Stimulated activated naive CD4-positive, alpha-beta T cell (primary cell): ENCODE results near the gene HHATL.
A peak's percentile ranks its signal among the peaks of the same experiment; 100 is the strongest.

ENCODE experiments used
- DNase-seq, 6 experiments: peaks; one replicate each; lab custom pipeline; 2025; lab: John Stamatoyannopoulos, UW

HHATL gene

DNA sequence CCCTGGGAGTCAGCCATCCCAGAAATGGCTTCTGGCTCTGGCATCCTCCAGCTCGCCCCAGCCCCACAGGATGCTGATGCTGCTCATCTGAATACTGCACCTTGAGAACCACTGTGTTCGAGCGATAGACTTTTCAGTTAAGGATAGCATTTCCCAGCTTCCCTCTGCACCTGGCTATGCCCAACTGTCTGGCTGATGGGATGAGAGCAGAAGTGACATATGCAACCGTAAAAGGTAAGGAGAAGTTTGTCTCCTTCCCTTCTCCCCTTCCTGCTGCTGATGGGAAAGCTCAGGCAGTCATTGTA lies 9.7 kb upstream of the HHATL start:
- DNase-seq, result no peak

DNA sequence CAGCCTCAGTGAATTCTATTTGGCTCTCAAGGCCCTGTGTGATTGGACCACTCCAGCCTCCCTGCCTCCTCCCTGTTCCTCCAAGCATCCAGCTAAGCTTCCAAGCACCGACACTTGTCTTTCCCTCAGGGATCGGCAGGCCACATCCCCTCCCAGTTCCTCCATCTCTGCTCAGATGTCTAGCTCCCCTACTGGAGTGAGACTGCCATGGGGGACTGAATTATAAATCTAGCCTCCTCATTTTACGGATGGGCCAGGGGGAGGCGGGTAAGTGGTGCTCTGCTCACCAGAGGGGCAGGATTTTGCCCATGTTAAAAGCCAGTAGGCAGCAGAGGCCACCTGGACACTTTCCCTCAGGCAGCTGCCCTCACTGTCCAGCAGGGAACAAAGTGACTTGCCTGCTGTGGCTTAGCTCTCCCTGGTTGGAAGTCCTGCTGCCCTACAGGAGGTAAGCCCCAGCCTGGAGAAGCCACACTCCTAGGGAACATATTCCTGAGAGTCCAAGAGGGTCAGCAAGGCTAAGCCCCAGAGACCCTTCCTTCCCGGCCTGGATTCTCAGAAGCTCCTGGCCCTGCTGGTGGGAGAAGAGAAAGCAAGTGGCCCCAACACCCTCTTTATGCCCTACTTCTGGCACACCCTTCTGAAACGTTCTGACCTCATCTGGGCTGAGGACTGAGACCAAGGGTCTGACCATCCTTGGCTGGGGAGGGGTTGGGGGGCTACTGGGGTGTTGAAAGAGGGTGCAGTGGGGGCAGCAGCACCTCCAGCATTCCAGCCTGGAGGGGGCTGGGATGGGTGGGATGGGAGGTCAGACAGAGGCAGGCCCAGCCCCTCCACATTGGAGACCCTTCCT lies 9.1 kb upstream of the HHATL start:
- DNase-seq, result no peak

DNA sequence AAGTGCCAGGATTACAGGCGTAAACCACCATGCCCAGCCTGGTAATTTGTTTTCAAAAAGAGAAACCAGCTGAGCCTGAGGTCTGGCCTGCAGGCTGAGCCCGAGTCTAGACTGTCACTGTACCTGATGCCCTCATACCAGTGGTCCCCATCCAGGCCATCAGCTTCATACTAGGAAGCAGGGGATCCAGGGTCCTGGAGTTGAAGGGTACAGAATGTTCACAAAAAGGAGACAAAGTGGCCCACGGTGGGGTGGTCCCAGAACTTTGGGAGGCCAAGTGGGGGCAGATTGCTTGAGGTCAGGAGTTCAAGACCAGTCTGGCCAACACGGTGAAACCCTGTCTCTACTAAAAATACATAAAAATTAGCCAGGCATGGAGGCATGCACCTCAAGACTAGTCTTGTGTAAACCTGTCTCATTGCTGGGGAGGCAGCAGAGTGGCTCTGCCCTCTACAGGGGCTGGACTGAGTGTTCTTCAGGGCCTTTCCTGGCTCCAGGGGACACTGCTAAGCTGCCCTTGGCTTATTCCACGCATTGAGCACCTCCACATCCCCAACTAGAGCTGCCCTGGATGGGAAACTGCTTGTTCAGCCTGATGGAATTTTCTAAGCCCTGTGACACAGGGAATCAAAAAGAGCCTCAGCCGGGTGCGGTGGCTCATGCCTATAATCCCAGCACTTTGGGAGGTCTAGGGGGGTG lies 7.9 kb upstream of the HHATL start:
- no peak for DNase-seq

DNA sequence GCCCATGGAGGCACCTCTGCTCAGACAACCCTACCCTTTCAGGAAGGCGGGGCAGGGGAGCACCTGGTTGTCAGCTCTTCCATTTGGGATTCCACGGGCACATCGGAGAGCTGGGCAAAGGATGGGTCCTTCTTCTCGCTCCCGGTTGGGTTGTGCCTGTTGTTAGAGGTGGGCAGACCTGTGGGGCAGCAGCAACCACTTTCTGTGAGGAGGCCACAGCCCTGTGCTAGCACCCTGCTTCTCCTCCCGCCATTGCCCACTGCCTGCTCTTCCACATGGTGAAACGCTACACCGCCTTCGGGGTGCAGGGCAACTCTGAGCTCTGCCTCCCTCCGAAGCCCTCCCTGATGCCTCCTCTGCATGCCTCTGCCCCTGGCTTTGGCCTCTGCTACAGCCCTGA lies 7.0 kb upstream of the HHATL start:
- DNase-seq, result no peak

DNA sequence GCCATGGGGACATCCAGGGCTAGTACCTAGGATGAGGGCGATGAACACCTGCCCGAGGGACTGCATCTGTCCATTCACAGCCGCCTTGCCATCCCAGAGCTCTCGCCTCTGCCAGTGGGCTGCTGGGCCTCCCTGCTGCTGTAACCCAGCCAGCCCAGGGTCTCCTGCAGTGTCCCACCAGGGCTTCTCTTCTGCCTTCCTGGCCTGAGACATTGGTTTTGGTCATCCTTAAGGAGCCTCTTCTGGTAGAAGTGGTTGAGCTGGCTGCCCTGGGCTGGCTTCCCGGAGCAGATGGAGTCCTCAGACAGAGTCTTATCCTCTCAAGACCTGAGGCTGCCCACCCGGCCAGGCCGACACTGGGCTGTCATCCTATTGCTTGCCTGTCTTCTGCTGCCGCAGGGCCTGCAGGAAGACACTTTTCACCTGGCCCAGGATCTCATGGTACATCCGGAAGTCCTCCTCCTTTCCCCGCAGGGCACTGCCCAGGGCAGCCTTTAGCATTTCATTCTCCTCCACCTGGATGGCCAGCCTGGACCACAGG lies 6.1 kb upstream of the HHATL start:
- DNase-seq, result no peak

DNA sequence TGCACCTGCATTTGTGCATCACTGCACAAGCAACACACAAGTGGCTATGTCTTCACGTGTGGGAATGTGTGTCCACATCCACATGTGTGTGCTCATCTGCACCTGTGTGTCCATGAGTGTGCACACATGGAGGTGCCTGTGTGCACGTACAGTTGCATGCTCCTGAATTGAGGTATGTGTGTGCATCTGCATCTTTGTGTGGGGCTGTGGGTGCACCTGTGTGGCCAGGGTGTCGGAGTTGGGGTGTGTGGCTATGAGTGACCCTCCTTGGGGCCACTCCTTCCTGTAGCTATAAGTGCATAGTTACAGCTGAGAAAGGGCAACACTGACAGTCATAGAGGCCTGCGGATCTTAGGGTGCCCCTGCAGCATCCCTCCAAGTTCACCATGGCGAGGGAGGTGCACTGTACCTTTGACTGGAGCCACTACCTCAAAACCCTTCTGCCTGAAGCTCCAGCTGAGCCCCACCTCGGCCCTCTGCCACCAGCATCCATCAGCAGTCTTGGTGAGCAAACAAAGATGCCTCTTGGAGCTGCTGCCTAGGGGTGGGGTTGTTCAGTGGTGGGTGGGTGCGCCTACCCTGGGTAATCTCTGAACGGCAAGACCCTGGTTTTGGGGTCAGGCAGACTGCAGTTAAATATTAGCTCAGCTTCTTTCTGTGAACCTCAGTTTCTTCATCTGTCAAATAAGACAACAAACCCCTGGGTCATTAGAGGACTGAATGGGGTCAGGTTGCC lies 5.2 kb upstream of the HHATL start:
- DNase-seq, result no peak

DNA sequence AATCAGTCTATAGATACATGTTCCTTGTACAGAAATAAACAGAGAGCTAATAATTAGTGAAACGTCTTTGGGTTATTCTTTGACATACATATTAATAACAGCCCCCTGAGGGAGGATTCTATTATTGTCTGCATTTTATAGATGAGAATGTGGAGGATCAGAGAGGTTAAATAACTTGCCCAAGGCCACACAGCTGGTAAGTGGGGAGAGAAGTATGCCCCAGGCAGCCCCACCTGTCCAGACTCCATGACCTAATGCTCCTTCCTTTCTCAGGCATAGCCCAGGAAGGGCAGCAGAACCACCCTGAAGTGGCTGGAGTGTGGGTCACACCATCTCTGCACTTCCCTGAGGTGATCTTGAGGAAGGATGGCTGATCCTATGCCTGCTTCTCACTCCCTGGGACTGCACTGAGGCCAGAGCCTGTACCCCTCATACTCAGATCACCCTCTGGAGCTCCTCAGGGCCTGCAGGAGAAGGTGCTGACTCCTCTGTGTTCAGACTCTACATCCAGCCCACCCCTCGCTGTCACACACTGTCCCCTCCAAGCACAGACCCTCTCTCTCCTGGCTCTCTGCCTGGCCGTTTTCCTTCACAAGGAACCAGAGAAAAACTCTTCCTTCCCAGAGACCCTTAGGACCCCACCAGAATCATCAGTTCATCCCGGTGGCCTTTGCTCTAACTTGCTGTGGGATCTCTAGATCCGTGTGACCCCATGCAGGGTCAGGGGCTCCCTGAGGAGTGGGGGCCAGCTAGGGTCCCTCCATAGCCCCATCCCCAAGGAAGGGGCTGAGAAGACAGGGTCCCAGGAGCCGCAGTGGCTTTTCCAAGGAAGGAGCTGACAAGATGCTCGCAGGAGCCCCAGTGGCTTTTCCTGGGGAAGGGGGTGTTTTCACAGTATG lies 4.4 kb upstream of the HHATL start:
- no peak for DNase-seq

DNA sequence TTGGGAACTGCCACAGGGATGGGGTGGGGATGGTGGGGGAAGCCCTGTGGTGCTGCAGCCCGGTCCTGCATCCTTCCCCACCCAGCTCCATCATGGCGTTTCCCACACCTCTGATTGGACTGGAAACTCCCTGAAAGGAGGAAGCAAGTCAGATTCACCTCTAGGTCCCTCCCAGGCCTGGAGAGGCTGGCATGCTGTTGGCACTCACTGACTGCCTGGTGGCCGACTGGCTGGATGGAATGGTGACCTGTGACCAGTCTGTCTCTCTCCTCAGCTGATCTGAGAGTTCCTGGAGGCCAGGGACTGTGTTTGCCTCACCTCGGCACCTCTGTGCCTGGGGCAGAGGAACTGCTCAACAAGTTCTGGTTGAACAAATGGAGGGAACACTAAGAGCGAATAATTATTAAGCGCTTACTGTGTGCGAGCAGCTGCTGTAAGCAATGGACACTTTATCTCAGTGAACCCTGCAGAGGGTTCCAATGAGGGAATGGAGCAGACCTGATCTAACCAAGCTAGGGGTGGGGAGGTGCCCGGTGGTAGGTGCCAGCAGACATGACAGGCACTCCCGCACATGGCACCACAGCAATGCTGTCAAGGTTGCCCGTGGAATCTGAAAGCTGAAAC lies 3.5 kb upstream of the HHATL start:
- no peak for DNase-seq

DNA sequence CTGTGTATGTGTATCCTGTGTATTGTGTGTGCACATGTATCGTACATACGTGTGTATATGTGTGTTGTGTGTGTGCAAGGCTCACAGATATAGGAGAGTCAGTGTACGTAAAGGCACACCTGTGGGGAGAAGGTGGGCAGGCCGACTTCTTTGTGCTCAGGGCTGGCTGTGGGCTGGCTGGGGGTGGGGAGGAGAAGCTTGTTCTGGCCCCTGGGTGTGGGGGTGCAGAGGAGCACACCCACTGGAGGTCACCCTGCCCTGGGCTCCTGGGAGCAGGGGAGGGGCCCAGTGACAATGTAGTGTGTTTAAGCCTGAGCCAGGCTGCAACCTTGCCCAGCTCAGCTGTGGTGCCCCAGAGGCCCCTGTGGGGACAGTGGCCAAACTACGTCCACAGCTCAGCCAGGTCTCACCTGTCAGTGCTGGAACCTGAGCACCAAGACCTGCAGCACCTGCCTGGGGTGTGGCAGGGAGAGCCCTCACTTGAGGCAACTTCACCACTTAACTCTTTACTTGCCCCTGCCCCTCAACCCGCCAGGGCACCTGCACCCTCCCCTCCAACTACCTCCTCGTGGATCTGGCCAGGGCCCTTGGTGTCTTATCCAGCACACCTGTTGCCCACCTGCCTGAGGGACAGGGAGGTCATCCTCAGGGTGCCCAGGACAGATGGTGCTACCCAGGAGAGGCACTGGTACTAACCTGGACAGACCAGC lies 2.6 kb upstream of the HHATL start:
- DNase-seq, result no peak

DNA sequence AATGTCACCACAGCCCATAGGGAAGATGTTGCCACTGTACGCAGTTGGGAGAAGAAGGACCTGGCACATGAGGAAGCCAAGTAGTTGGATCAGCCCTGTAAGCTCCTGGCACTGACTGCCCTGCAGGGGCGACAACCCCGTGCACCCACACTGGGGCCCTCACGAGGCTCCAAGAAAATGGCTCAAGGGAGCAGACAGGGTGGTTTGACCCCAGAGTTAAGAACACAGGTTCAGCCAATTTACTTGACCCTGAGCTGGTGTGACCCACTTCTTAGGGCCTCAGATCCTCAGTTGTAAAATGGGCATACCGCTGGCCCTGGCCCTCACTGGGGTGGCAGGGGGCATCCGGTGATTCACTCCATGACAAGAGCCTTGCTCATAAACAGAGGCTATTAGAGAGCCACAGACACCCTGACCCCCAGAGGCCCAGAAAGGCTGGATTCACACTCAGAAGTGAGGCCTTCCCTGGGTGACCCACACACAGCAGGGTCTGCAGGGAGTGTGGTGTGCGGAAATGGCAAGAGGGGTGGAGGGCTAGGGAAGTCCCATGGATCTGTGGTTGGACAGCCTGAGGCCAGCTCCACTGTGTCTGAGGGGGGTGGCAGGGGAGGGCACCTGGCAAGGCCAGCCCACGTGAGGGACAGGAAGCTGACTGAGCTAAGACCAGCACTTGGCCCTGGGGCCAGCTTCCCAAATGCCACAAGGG lies 1.7 kb upstream of the HHATL start:
- DNase-seq, result no peak

DNA sequence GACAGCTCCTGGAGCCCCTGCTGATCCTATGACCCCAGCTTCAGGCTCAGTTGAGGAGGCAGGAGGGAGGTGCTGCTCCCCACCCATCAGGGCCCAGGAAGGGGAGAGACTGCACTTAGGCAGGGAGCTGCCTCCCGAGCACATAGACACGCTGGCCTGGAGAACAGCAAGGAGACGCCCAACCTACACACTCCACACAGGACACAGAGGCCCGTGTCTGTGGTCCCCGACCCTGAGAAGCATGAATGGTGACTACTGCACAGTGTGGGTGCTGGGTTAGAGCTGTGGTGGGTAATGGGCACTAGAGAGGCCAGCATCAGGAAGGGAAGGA lies 1.1 kb upstream of the HHATL start:
- no peak for DNase-seq

DNA sequence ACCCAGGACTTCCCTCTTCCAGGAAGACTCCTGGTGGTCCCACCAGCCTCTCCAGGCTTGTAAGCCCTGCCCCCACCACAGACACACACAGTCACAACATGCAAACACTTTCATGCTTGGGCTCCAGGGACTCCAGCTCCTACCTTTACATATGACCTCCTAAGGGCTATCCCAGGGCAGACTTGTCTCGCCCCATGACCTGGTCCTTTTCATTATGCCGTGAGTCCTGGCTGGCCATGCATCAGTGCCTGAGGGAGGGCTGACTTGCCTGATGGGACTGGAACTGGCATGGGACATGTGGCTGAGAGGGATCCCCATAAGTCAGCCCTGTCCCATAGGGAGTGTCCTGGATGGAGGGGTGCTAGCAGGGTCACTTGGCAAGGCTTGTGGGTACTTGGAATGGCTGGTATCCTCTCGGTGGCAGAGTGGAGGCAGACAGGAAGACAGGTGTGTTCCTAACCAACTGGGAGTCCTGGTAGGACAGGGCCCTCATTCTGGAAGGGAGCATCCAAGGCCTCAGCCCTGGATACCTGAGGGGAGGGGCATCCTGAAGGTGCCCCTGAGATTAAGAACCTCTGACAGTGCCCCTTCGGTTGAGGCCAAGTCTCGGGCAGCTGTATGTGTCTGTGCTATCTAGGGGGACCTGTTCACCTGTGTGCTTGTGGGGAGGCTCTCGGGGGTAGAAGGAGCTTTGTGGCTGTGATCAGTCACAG lies 540 bp upstream of the HHATL start:
- DNase-seq, result no peak

DNA sequence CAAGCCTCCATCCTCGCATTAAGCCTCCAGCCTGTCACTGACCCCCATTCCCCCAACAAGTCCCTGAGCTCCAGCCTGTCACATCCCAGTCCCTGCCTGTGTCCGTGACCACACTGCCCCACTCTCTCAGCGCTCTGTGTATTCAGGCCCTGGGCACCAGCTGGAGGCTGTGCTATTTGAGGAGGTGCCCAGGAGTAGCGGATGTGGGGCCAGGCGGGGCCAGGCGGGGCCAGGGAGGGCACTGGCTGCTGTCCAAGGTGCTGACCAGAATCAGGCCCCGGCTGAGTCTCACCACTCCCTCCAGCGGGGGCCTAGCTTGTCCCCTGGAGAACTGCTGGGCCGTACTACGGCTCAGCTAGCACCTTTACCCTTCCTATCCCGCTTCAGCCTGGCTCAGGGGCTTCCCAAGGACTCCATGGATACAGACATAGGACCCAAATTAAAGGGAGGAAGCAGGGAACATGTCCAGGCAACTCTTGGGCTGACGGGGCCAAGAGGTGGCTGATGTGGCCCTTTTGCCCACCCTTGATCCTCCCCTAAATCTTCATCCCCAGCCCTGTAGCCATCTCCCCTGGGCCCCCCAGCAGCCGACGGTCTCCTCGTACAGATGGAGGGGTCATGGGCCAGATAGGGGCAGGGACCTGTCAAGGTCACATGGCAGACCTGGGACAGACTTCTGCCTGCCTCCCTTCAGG lies 1.1 kb downstream of the HHATL start:
- DNase-seq, result peak in 5 of 6 experiments; percentile 15 to 65 (median 30)

DNA sequence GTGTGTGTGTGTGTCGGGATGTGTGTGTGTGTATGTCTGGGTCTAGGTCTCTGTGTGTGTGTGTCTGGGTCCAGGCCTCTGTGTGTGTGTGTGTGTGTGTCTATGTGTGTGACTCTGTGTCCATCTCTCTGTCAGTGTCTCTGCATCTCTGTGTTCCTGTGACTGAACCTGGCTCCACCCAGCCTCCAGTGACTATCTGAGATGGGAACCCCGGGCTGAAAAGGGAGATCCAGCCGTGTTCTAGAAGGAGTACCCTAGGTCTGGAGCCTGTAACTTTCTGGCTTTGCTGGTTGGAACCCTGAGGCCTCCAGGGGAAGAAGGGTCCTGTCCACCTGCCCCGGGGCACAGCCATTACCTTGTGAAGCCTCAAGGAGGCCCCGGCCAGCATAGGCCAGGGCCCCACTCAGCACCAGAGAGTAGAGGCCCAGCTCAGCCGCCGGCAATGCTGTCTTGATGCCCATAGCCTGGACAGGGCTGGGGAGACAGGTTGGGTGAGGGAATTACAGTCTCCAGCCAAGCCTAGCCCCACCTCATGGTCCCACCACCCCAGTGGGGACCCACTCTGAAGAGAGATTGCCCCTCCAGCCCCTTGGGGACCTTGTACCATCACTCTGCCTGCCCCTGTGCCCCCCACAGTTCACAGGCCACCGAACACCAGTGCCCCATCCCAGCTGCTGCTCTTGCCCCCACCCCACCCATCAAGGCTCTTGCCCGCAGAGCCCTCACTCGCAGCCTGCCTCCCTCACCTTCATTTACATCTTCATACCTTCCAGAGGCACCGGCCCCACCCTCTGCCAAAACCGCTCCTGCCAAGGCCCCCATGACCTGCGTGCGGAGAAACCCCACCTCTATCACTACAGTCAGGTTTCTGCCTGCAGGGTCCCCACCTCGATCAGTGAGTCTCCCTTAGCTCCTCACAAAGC lies 2.0 kb downstream of the HHATL start:
- no peak for DNase-seq

DNA sequence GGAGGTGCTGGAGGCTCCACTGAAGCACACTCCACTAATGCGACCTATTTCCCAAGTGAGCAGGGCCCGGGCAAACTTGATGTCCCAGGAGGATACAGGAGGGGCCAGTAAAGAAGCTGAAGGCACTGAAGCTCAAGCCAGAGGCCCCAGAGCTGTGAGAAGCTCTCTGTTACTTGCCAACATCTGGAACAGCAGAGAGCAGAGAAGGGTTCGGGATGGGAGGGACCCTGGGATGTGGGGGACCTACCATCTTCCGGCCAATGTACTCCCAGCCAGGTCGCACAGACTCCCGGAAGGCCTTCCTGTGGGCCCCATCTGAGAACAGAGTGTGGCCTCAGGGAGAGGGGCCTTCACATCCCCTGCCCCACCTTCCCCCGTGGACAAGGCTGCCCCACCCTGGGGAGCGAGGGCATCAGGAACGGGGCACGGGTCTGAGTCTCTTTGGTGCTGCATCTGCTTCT lies 3.1 kb downstream of the HHATL start:
- DNase-seq, result no peak

DNA sequence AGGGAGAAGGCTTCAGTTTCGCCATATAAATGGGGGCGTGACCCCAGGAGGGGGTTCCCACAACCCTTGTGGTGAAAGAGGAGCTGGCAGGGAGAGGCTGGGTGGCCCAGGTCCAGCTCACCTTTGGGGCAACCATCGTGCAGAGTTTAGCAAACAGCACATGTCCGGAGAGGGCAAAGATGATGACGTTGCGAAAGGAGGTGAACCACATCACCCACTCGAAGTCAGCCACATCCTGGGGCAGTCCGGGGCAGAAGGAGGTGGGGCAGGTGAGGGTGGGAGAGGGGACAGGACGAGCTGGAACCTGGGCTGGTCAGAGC lies 3.7 kb downstream of the HHATL start:
- no peak for DNase-seq

DNA sequence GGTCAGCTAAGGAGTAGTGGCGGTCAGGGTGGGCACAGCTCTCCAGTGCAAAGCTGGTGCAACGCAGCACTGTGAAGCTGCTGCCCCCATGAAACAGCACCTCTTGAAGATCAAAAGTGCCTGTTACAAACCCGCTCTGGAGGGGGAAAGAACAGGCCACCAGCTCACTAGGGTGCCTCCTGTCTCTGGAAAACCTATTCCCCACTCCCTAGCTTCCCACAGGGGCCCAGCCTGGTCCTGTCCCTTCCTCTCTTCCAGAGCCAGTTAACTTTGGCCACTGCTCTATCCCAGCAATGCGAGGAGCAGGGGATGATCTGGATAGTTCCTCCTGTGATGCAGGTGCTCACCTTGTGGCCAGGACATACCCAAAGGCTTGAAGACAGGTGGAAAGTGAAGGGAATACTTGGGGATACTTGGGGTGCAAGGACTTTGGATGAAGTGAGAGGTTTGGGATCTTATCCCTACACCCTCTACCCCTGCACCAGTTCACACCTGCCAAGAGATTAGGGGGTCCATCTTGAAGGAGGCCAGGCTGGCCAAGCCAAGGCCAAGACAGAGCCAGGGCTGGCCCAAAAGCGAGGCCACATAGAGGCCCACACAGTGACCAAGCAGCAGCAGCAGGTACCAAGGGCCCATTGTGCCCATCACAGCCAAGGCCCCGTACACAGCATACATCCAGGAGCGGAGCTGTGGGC lies 4.2 kb downstream of the HHATL start:
- DNase-seq, result no peak
